ENCODE data around the gene LARP1.
"Not testable (repeated sequence)": the region's sequence is repeated elsewhere in the genome, so short reads cannot be mapped to it uniquely, and the experiment has no call there.

GRCh38 chr5:154822896-154823295, 67.7 kb downstream of the LARP1 start:
- TF ChIP-seq RFX5 (IDR thresholded peaks at IDR 0.05; ENCODE audit: low read depth, low read length); CTBP1 (IDR thresholded peaks at IDR 0.05; ENCODE audit: borderline replicate concordance); HNRNPUL1 (IDR thresholded peaks at IDR 0.05; ENCODE audit: low read length); ZNF57 (CRISPR knock-in tag; IDR thresholded peaks at IDR 0.05); MGA (IDR thresholded peaks at IDR 0.05); TOE1 (IDR thresholded peaks at IDR 0.05; ENCODE audit: borderline replicate concordance); TOE1 (CRISPR knock-in tag; IDR thresholded peaks at IDR 0.05; ENCODE audit: borderline replicate concordance, low read depth); POLR2AphosphoS5 (IDR thresholded peaks at IDR 0.05; ENCODE audit: control insufficient read depth, insufficient read depth, low read depth, low read length): not testable (repeated sequence)
